Brain microvascular endothelial cell (primary cell): ENCODE results near the gene PLEKHO1.
A peak's percentile ranks its signal among the peaks of the same experiment; 100 is the strongest.
"Not testable (repeated sequence)": the region's sequence is repeated elsewhere in the genome, so short reads cannot be mapped to it uniquely, and the experiment has no call there.

Experiments used
- DNase-seq: peaks from one replicate; pipeline ENCODE4 v3.0.0-alpha.2; 2020
- H3K27ac ChIP-seq: fragments of 250-450 bp; sonication (Bioruptor Pico); 2 replicates; pipeline ENCODE4 v1.5.1; 2020; ENCODE audit warnings: mild to moderate bottlenecking, moderate library complexity
- H3K27me3 ChIP-seq: fragments of 250-450 bp; sonication (Bioruptor Pico); replicated peaks from 2 replicates; pipeline ENCODE4 v1.5.1; 2020; ENCODE audit warnings: mild to moderate bottlenecking
- H3K36me3 ChIP-seq: fragments of 250-450 bp; sonication (Bioruptor Pico); replicated peaks from 2 replicates; pipeline ENCODE4 v1.5.1; 2020; ENCODE audit warnings: mild to moderate bottlenecking
- H3K4me3 ChIP-seq: 2 replicates; pipeline ENCODE4 v1.5.1; 2011; ENCODE audit warnings: low read depth, mild to moderate bottlenecking, control low read depth, low read length, moderate library complexity
- CTCF ChIP-seq: IDR thresholded peaks from 2 replicates; pipeline ENCODE4 v1.5.1; 2011; ENCODE audit warnings: low read depth, mild to moderate bottlenecking, moderate library complexity, low read length, control low read depth, inconsistent platforms; ENCODE audit errors: missing control alignments
- in situ Hi-C: cut with HindIII; loops from 2 replicates; pipeline ENCODE4 v1.10.0; 2017; ENCODE audit warnings: low sequenced_read_pairs, low pct_ligation_motif_present

Gene PLEKHO1

DNA sequence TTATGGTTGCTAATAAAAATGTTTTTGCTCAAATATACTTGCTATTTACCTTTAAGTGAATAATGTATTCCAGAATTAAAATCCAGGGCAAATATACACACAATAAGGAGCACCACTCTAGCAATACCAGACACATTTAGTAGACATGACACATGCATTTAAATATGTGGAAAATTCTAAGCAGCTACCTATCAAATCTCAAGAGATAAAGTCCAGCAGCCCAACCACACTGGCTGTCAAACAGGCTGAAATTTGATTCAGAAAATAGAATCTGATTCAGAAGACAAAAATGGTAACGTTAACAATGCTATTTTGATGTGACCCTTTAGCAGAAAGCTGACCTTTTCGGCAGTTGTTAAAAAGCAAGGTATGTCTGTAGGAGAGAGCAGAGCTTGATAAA, 42.3 kb downstream of the PLEKHO1 start:
- H3K4me3 ChIP-seq, result no peak overlapping the region
- TF ChIP-seq CTCF, result no peak
- DNase-seq, result peak; percentile 88
- in situ Hi-C loops, result loop anchor here (25.0 kb wide), 1 partner anchor 105 kb away; no protein-coding TSS in a partner anchor
- H3K27me3 ChIP-seq, result no peaks in the 10 kb centered on the region
- H3K27ac ChIP-seq, result peak overlapping the region; percentile 61
- H3K36me3 ChIP-seq, result no peaks in the 10 kb centered on the region

DNA sequence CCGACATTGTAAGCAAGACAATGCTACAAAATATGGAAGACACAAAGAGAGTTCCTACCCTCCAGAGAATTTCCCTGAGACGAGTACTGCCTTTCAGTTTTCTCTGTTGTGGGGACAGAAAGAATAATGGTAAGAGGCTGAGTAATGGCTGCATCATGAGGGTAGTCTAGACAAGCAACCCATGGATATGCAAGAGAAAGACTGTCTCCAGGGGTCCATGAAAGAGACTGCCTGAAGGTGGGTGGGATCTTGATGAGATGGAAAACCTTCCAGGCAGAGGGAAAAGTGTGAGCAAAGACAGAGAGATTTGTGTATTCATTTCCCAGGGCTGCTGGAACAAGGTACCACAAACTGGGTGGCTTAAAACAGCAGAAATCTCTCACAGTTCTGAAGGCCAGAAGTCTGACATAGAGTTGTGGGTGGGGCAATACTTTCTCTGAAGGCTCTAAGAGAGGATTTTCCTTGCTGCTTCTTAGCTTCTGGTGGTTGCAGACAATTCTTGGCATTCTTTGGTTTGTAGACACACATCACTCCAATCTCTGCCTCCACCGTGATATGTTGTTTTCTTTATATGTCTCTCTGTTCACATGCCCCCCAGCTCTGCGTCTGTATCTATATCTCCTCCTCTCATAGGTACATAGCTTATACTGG, 44.8 kb downstream of the PLEKHO1 start:
- H3K27ac ChIP-seq, result peak overlapping the region; percentile 95
- peak; percentile 93 for DNase-seq
- no peak for TF ChIP-seq CTCF

GRCh38 chr1:150196417-150196816, 46.7 kb downstream of the PLEKHO1 start:
- Histone ChIP-seq H3K27ac (no peak overlapping the region), H3K27me3 (no peaks in the 10 kb centered on the region), H3K36me3 (no peaks in the 10 kb centered on the region), H3K4me3 (no peak overlapping the region)
- in situ Hi-C loops, result loop anchor here (25.0 kb wide), 1 partner anchor 109 kb away; no protein-coding TSS in a partner anchor
- TF ChIP-seq CTCF, result no peak
- DNase-seq, result no peak

More for the DNA sequence above, 44.8 kb downstream of the PLEKHO1 start:
- no peak overlapping the region for H3K4me3 ChIP-seq
- no peaks in the 10 kb centered on the region for H3K27me3 ChIP-seq
- in situ Hi-C loops, result loop anchor here (25.0 kb wide), 1 partner anchor 107 kb away; no protein-coding TSS in a partner anchor
- H3K36me3 ChIP-seq, result no peaks in the 10 kb centered on the region

DNA sequence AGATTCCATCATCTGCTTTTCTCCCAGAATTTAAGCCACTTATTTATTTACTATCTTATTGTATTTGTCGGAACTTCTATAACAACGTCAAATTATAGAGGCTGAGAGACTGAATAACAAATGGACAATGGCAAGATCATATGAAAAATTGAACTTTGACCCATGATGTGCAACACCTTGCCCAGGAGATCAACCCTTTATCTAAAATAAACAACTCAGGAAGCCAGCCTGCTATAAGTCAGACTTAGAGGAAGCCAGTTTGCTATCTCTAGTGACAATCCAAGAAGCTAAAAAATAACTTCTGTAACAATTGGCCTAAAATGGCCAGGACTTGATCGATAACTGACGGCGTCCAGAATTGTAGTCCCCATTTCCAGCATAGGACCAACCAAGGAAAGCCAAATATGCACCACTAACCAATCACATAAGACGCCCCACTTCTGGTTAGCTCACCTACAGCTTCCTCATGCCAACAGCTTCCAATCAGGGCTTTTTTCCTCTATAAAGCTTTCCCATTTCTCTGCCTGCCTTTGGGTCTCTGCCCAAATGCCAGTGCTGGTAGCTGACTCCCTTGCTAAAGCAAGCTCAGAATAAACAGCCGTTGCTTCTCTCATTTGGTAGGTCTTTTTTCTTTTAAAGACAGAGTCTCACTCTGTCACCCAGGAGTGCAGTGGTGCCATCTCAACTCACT, 57.7 kb downstream of the PLEKHO1 start:
- in situ Hi-C loops, result no loop called here
- H3K36me3 ChIP-seq, result no peaks in the 10 kb centered on the region
- no peak for DNase-seq
- H3K27me3 ChIP-seq, result no peaks in the 10 kb centered on the region
- H3K4me3 ChIP-seq, result no peak overlapping the region
- no peak overlapping the region for H3K27ac ChIP-seq
- no peak for TF ChIP-seq CTCF

- in situ Hi-C loops, H3K27me3 ChIP-seq, H3K36me3 ChIP-seq, H3K4me3 ChIP-seq, H3K27ac ChIP-seq, DNase-seq: not testable (repeated sequence)
Measured at GRCh38 chr1:150208460-150208859, 58.7 kb downstream of the PLEKHO1 start.
